GM18870 (cell line): ENCODE measurements around the gene STAB1.

ENCODE experiments used
- ATAC-seq: cut with Tn5 transposase; IDR thresholded peaks from one replicate; pipeline ENCODE4 v1.9.1; 2021; ENCODE audit warnings: moderate library complexity; ENCODE audit not compliant: unreplicated experiment

Gene STAB1

DNA sequence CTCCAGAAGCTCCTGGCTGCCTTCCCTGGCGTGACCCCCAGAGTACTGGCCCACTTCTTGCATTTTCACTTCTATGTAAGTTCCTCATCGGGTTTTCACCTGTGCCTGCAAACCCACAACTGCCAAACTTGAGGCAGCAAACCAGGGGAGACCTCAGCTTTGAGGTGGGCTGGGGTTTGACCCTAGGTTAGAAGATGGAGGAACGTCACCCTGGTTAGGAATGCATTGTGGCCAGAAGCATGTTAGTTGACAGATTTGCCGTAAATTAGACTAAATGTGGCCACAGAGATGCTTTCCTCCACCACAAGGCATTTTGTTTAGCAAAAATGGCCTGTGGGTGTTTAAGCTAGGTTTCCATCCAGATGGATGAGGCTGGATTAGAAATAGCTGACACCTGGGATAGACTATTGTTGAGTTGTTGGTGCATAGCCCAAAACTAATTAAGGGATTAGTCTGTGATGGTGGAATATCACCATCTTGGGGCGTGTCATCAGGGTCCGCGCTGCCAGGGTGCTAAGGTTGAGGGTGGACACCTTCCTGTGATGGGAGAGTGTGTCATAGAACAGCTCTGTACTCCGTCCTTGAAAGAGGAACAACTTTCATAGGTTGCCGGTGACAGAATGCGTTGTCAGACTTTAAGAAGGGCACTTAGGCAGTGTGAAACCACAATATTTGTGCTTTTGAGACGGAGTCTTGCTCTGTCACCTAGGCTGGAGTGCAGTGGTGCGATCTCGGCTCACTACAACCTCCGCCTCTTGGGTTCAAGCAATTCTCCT is 36.2 kb upstream of the STAB1 start:
- no peak for ATAC-seq

DNA sequence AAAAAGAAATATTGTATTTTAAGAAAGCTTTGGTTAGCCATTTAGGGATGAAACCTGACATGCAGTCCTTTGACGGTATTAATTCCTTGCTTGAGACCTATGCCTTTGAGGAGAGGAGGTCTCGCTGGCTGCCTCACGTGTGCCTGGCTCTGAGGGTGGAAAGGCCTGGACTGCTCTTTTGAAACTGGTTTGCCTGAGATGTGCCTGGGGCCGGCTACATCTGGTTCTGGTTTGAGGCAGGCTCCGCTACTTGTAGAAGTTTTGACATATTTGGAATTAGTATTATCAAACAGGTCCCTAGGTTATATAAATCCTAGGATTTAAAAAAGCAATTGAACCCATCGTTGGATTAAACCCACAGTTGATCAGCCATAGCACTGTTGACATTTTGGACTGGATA is 33.3 kb upstream of the STAB1 start:
- ATAC-seq = no peak

DNA sequence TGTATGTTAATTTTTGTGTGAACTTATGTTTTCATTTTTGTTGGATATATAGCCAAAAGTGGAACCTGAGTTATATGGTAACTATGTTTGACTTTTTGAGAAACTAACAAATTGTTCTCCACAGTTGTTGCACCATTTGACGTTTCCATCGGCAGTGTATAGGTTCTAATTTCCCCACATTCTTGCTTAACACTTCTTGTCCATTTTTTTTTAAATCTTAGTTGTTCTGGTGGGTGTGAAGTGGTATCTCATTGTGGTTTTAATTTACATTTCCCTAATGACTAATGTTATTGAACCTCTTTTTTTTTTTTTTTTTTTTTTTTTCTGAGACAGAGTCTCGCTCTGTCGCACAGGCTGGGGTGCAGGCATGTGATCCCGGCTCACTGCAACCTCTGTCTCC is 31.7 kb upstream of the STAB1 start:
- ATAC-seq = no peak

DNA sequence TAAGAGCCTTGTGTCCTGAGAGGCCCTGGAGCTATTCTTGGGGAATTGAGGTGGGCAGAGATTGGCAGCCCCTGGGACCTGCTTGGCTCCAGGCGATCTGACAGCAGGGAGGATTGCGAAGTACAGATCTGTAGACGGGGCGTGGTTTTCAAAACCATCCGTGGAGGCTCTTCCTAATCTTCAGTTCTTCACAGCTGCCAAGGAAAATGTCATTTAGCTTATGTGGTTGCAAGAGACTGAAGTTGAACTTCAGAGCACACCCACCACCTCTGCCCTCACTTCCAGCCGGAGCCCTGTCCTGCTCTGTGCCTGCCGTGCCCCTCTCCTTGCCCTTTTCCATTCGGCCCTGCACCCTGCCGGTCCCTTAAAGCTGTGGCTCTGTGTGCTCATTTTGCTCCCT is 26.8 kb upstream of the STAB1 start:
- ATAC-seq = no peak

DNA sequence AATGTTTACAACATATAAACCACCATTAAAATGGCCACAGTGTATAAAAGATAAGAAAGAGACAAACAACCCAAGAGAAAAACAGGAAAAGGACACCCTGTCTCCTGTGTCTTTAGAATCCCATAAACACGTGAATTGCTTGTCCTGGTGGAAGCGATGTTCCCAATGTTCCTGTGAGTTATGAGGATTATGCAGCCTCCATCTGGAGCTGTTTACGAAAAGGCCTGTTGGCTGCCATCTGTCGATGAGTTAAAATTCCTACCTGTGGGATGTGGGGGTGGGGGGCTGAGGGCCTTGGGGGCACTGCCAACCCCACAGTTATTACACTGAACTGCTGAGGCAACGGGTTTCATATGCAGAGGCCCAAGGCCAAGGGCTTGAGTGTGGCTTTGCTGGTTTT is 26.1 kb upstream of the STAB1 start:
- ATAC-seq = no peak

DNA sequence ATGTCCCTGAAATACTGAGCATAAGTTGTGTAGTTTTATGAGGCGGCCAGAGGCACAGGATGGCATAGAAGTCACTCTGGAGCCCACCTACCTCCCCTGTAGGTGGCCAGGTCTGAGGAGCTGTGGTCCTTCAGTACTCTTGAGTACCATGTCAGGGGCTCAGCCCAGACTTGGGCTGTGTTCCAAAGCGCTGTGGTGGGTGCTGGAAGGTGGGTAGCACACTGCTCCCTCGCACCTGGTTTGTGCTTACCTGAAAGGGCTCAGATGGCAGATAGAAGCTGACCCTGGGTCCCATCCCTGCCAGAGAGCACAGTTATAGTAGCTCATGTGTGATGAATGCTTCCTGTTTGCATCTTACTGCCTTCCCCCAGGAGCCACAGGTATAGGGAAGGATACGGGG is 24.2 kb upstream of the STAB1 start:
- no peak for ATAC-seq

DNA sequence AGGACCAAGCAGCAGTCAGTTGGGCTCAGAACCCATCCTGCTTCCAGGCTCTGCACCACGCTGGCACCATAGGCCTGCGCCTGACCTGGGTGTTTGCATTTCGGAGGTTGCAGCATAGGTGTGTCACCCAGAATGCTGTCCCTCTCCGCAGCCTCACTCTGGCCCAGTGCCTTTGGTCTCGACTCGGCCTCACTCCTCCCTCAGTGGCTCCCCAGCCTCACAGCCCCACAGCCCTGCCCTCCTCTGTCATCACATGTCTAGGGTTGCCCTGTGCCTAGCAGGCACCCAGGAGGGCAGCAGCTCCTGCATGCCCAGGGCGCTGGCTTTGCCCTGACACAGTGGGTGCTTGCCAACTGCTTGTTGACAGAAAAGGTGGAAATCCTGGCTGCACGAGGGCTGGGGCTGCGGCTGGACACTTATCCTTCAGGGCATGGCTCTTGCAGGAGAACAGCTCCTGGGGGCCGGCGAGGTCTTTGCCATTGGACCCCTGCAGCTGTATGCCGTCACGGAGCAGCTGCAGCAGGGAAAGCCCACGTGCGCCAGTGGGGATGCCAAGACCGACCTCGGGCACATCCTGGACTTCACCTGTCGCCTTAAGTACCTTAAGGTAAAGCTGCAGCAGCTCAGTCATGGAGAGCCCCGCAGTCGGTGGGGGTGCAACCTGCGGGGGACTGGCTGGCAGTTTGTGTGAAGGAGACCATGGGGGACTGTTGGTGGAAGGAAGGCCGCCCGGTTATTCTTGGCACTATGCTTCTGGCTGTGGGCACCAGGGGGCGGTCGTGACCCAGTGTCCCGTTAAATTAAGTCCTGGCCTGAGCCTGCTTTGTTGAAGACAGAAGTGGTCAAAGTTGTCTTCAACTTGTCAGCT is 23.5 kb upstream of the STAB1 start:
- no peak for ATAC-seq

DNA sequence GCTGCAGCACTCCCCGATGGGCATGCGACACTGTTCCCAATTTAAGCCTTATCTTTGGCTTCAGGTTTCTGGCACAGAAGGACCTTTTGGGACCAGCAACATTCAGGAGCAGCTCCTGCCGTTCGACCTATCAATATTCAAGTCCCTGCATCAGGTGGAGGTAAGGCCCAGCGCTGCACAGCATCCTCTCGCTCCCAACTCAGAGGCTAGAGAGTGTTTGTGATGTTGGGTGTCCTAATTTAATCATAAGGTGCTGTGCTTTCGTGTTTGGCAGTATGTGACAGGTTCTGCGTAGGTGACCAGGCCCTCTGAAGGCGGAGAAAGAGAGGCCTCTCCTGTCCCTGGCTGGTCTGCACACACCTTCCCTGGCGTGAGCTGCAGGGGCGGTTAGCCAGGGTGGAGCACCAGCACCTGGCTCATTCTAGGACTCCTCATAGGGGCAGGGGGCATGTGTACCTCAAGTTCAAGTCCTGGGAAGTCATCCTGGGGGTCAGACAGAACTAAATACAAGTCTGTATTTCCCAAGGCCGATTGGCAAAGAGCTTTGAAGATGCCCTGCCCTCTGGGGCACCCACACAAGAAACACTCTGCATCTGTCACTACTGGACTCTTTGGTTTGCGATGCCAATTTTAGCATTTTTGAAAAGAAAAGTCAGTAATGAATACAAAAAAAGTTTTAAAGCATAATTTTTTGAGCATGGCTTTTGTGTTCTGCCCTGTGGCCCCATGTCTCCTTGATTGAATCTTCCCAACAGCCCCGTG is 22.7 kb upstream of the STAB1 start:
- ATAC-seq = no peak

DNA sequence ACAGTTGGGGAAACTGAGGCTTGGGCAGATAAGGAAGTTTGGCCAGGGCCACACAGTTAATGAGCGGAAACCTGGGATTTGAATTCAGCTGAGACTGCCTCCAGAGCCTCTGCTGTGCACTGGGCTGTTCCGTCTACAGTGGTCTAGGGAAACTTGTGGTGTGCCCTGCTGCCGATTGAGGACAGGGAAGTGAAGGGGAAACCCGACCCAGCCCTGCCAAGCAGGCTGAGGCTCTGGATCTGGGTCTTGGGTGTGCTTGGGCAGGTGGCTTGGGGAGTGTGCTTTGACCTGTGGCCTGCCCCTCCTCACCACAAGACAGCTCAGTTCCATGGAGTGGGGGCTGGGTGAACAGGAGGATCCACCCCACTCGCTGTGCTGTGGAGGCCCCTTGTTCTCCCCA is 22.1 kb upstream of the STAB1 start:
- ATAC-seq = no peak

DNA sequence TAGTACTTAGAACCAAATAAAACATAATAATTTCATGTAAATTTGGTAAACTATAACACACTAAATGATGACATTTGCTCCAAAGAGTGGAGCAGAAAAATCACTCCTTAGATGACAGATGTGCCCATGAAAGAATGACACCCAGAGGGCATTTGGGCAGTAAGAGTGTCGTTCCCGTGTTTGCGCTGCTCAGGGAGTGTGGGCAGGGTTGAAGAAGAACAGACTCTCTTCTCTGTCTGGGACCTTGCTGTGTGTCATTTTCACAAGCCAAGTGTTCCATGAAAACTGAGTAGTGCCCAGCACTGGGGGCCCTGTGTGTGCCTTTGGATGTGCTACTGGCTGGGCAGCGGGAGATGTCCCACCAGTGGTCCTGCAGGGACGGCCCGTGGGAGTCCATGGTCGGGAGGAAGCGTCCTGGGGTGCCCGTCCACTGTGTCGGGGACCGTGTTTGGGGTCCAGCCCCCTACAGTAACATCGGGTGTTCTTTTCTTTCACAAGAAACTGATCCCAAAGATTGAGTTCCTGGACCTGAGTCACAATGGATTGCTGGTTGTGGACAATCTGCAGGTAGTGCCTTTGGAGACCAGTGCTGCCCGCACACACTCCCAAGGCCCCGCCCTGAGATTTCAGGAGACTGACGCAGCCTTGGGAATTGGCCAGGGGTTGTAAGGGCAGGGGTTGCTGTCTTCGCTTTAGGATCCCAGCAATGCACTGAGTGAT is 17.9 kb upstream of the STAB1 start:
- ATAC-seq = no peak

DNA sequence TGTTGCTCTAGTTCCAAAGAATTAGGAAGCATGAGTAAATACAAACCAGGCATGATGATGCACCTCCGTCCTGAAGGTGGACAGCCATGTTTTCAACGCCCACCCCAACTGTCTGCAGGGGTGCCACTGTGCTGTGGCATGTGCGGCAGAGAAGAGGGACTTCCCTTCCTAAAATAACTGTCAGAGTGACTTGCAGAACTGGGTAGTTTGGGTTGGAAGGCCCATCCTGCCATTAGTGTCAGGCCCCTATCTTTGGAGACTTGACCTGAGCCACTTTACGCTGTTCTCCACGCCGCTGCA is 17.4 kb upstream of the STAB1 start:
- ATAC-seq = no peak

DNA sequence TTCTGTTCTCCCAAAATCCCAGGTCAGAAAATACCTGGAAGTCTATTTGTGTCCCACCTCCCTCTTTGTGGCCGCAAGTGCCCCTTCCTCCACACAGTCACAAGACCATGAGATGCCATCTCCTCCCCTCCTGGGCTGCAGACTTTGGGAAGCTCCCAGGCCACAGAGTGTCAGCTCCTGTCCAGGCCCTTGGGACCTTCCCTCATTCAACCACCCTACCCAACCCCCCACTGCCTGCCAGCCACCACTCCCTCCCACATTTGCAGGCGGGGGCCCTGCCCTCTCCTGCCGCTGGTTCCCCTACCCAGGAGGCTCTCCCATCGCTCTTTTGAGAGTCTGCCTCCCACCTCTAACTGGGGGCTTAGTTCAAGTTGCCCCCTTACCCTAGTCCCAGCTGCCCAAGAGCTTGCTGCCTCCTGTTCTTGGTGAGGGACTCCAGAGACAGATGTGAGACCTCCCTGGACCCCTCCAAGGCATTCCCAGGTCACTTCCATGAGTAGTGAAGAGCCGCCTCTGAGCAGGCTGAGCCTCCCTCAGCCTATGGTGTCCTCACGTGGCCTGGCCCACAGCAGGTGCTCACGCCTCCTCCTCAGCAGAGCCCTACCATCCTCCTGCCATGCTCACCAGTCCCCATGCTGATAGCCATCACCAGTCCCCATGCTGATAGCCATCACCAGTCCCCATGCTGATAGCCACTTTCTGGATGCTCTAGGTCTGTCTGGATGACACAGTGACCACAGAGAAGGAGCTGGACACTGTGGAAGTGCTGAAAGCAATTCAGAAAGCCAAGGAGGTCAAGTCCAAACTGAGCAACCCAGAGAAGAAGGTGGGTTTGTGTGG is 15.9 kb upstream of the STAB1 start:
- ATAC-seq = no peak

DNA sequence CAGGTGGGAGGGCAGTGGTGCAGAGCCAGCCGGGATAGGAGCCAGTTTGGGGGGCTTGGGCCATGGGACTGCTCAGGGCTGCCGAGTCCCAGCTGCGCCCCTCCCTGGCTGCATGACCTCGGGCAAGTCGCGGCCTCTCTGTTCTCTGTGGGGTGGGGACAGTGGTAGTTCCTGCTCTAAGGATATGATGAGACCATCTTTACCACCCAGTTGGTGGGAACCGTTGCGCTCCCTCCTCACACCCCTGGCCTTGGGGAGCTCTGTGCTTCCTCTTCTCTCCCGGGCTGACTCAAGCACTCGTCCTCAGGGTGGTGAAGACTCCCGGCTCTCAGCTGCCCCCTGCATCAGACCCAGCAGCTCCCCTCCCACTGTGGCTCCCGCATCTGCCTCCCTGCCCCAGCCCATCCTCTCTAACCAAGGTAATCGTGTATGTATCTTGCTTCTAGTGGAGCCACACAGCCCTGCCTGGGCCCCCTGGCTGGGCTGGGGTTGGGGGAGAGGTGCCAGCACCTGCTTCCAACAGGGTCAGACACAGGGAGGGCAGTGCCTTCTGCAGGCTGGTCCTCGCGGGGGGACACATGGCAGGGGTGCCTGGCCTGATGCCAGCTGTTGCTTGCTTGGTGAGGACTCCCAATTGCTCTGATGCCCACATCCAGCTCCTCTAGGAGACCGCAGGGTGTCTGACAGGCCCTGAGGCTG is 15.1 kb upstream of the STAB1 start:
- ATAC-seq = no peak

DNA sequence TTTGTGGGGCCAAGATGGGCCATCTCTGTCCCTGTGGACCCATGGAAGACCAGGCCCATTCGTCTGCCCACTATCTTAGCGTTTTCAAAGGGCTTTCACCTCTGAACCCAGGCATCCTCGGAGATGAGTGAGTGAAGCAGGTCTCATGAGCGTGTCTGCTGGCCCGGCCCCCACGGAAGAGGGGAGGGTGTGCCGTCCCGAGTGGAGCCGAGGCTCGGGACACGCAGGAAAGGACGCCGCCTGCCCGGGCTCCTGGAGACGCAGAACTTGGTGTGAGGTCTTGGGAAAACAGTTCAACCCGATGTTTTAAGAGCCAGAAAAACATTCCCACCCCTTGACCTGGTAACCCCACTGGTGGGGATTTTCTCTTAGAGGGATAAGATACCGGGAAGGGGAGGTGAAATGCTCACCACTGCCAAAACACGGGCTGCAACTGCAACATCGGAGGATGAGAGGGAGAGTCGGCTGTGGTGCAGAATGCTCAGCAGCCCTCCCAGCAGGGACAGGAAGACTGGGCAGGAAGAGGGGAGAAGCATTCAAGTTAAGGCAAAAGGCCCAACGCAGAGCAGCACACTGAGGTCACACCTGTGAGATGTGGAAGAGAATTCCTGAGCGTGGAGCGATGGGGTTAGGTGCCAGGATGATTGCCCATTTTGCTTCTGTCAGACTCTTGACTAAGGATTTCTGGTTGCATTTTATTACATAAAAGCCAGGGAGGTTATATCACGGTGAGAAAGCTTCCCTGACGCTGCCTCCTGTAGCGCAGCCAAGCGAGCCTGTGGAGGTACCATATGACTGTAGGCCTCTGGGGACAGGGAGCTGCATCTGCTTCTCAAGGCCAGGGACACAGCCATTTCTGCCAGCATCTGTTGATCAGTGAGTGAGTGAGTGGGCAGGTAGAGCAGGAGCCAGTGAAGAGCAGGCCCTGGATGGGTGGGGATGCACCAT is 14.1 kb upstream of the STAB1 start:
- ATAC-seq = no peak

DNA sequence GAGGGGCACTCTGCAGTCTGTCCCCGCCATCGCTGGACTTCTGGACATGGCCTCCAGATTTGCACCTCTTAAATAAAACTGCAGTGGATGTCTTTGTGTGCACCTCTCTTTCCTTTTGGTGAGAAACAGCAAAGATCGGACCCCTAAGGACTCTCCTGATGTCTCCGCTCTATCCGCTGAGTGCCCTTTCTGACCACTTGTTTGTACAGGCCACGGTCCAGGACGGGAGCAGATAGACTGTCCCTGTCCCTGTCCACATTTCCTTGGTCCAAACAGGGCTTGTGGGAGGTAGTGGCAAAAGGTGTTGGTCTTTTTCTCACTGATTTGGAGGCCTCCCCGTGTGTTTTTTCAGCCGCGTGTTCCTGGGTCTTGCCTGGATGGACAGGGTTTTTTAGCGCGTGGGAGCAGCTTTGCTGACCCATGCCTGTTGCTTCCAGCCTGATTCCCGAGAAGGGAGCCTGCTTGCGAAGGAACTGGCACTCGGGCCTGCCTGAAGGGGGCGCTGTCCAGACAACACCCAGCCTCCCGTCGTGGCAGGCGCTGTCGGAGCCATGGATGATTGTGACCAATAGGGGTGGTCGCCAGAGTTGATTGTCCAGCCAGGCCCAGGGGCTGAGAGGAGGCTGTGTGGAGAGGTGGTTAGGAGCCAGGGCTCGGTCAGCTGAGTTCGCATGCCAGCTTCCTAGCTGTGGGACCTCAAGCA is 13.2 kb upstream of the STAB1 start:
- ATAC-seq = no peak

DNA sequence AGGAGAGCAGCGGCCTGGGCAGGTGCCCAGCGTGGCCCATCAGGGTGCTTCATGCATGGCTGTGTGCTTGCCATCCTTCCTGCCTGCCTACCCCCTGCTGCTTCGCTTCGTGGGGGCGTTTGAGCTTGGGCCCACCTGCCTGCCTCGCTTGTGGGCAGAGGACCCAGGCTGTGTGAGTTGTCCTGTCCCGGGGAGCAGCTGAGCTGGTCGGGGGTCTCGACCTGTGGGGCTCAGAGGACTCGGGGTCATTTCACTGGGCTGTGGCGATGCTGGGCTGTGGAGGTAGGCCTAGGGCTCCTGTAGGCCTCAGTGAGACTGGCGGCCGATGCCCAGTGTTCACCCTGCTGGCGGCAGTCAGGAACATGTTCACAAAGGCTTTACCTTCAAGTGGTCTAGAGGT is 12.1 kb upstream of the STAB1 start:
- no peak for ATAC-seq

DNA sequence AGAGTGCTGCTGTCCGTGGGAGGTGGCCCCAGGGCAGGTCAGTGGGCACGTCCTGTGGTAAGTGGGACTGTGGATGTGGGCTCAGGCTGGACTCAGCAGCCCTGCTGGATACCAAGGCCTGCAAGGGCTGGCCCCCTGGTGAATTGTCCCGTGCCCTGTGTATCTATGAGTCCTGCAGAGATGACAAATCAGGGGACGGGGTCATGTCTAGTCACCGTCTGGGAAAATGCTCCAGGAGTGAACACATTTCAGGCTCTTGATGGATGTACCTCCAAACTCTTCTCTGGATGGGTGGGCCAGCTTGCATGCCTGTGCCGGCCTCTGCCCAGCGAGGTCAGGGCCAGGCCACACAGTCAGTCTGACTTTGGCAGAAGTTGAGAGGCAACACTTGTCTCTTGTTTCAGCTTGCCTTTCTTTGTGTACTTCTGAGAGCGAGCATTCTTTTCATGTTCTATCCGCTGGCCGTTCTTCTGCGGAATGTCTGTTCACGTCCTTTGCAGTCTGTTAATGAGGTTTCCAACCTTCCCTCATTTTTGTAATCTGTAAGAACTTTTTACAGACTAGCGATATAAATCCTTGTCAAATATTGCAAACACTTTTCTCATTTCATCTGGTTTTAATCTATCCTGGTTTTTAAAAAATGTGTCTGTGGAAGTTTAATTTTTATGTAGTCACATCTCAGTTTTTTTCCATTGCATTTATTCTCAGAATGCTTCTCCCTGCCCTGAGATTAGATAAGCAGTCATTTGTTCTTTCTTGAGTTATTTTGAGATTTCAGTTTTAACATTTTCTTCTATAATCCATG is 11.4 kb upstream of the STAB1 start:
- no peak for ATAC-seq
